Retinal pigment epithelial cell (primary cell): Measurements from ENCODE around the gene MIB2.
"Not testable (repeated sequence)": the region's sequence is repeated elsewhere in the genome, so short reads cannot be mapped to it uniquely, and the experiment has no call there.

Source experiments
- DNase-seq: peaks from one replicate; pipeline ENCODE4 v3.0.0-alpha.2; 2010; ENCODE audit warnings: low read depth
- H3K4me3 ChIP-seq: 2 replicates; pipeline ENCODE4 v1.5.1; 2011; ENCODE audit warnings: mild to moderate bottlenecking, low read length, control low read depth, moderate library complexity
- TF ChIP-seq, protein P1 (sequence below): conservative IDR thresholded peaks from 2 replicates; pipeline ENCODE4 v1.5.1; 2011; ENCODE audit warnings: low read depth, low read length, control low read depth, inconsistent platforms

MIB2 gene

DNA sequence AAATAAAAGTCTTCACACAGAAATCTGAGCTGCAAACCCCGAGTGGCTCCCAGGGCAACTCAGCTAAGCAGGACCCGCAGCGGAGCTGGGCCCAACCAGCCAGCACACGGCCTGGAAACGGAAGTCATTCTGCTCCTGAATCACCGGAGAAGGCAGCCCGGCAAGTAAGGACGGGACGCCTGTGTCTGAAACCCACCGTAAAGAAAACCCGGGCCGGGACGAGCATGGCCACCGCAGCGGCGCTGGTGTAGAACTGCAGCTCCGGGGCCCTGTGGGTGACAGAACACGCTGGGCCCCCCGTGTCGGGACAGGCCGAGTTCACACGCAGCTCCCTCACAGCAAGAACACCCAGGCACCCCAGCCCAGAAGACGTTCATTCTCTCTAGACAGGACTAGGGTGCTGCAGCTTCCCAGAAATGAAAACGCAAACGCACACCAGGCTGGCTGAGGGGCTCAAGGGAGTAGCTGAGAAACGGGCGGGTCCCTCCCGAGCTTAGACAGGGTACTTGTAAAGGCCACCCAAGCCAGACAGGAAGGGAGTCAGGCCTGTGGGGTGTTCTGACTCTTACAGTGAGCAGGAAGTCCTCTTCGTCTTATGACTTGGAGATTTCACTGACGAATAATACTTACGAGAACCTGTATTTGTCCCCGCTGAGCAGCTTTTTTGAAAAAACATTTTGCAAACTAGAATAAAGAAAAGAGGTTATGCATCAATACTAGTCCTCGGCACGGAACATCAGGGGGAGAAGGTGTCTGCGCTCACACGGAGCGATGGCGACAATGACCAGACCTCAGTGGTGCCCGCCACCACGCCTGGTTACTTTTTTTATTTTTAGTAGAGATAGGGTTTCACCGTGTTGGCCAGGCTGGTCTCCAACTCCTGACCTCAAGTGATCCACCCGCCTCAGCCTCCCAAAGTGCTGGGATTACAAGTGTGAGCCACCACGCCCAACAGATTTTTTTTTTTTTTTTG is 54.5 kb downstream of the MIB2 start:
- no peak overlapping the region for H3K4me3 ChIP-seq
- TF ChIP-seq, protein P1, sequence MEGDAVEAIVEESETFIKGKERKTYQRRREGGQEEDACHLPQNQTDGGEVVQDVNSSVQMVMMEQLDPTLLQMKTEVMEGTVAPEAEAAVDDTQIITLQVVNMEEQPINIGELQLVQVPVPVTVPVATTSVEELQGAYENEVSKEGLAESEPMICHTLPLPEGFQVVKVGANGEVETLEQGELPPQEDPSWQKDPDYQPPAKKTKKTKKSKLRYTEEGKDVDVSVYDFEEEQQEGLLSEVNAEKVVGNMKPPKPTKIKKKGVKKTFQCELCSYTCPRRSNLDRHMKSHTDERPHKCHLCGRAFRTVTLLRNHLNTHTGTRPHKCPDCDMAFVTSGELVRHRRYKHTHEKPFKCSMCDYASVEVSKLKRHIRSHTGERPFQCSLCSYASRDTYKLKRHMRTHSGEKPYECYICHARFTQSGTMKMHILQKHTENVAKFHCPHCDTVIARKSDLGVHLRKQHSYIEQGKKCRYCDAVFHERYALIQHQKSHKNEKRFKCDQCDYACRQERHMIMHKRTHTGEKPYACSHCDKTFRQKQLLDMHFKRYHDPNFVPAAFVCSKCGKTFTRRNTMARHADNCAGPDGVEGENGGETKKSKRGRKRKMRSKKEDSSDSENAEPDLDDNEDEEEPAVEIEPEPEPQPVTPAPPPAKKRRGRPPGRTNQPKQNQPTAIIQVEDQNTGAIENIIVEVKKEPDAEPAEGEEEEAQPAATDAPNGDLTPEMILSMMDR, result no peak
- no peak for DNase-seq

GRCh38 chr1:1670866-1671265 is 55.6 kb downstream of the MIB2 start:
- H3K4me3 ChIP-seq, result no peak overlapping the region

GRCh38 chr1:1671365-1672119 is 56.2 kb downstream of the MIB2 start:
- no peak for DNase-seq
- TF ChIP-seq, protein P1, result no peak
- no peak overlapping the region for H3K4me3 ChIP-seq

More at GRCh38 chr1:1670866-1671265, 55.6 kb downstream of the MIB2 start:
- no peak for DNase-seq
- TF ChIP-seq, protein P1, result no peak

- TF ChIP-seq, protein P1, result no peak
- H3K4me3 ChIP-seq, result no peak overlapping the region
- no peak for DNase-seq
Observed at GRCh38 chr1:1672181-1672965, 57.1 kb downstream of the MIB2 start.

DNA sequence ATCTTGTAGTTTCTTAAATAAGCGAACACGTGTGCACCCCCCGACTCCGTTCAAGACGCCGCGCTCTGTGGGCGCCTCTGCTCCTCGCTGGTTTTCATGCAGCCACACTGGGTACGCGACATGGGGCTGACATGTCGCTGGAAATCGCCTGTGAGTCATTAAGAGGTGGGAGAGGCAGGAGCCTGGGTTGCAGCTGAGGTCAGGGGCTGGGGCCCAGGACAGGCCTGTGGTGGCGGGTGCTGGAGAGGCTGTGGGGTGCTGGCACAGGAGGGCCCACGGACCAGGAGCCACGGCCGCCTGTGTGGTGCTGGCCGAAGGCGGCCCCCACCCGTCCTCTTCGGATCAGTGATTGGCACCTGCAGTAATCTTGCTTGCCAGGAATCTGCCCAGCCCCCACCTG is 59.5 kb downstream of the MIB2 start:
- DNase-seq, result not testable (repeated sequence)

GRCh38 chr1:1675218-1675617 is 59.9 kb downstream of the MIB2 start:
- not testable (repeated sequence) for DNase-seq, H3K4me3 ChIP-seq

More for the DNA sequence above, 59.5 kb downstream of the MIB2 start:
- not testable (repeated sequence) for H3K4me3 ChIP-seq

GRCh38 chr1:1676087-1676486 is 60.8 kb downstream of the MIB2 start:
- H3K4me3 ChIP-seq, DNase-seq: not testable (repeated sequence)
